Neural cell (in vitro differentiated cells): ENCODE data around the gene CDH9. TPM values are rescaled to one million over a fixed set of nuclear protein-coding genes. Genes with fewer than 3 reads are reported as not detected.

Source experiments
- H2AFZ ChIP-seq: fragments of 200-600, 300-800 bp; sonication (generic), shearing (Covaris generic); 2 replicates; pipeline ENCODE4 v1.6.0; 2014; ENCODE audit warnings: low read depth, mild to moderate bottlenecking, antibody characterized with exemption, low read length, moderate library complexity
- H3F3A ChIP-seq: fragments of 200-600 bp; shearing (Covaris generic); 2 replicates; pipeline ENCODE4 v1.6.1; 2016; ENCODE audit warnings: mild to moderate bottlenecking, moderate library complexity, mixed read lengths, antibody characterized with exemption, low read length; ENCODE audit not compliant: insufficient read depth, poor library complexity, severe bottlenecking
- H3K27ac ChIP-seq: fragments of 200-600, 300-800 bp; sonication (generic), shearing (Covaris generic); 2 replicates; pipeline ENCODE4 v1.5.1; 2014; ENCODE audit warnings: mild to moderate bottlenecking, low read length, moderate library complexity
- H3K27me3 ChIP-seq: fragments of 300-800, 200-600 bp; sonication (generic), shearing (Covaris generic); 2 replicates; pipeline ENCODE4 v1.6.0; 2014; ENCODE audit warnings: mild to moderate bottlenecking, low read depth, low read length, moderate library complexity; ENCODE audit not compliant: insufficient read depth
- H3K36me3 ChIP-seq: fragments of 300-800, 200-600 bp; sonication (generic), shearing (Covaris generic); 2 replicates; pipeline ENCODE4 v1.5.1; 2014; ENCODE audit warnings: mild to moderate bottlenecking, antibody characterized with exemption, low read length, moderate library complexity; ENCODE audit not compliant: insufficient read depth
- H3K4me2 ChIP-seq: fragments of 300-800, 200-600 bp; sonication (generic), shearing (Covaris generic); 2 replicates; pipeline ENCODE4 v1.6.0; 2014; ENCODE audit warnings: mild to moderate bottlenecking, low read length
- H3K4me3 ChIP-seq: fragments of 300-800, 200-600 bp; sonication (generic), shearing (Covaris generic); 2 replicates; pipeline ENCODE4 v1.5.1; 2014; ENCODE audit warnings: mild to moderate bottlenecking, low read length, moderate library complexity
- H3K79me2 ChIP-seq: fragments of 200-600 bp; shearing (Covaris generic); replicated peaks from 2 replicates; pipeline ENCODE4 v1.6.0; 2014; ENCODE audit warnings: mild to moderate bottlenecking, low read length, moderate library complexity; ENCODE audit not compliant: insufficient read depth
- H3K9ac ChIP-seq: fragments of 300-800, 200-600 bp; sonication (generic), shearing (Covaris generic); 2 replicates; pipeline ENCODE4 v1.6.1; 2016; ENCODE audit warnings: mild to moderate bottlenecking, low read length, mixed read lengths
- H3K9me2 ChIP-seq: fragments of 200-600 bp; shearing (Covaris generic); 2 replicates; pipeline ENCODE4 v1.6.1; 2016; ENCODE audit warnings: mild to moderate bottlenecking, low read length, mixed read lengths; ENCODE audit not compliant: insufficient read depth
- H3K9me3 ChIP-seq: fragments of 200-600, 300-800 bp; sonication (generic), shearing (Covaris generic); 2 replicates; pipeline ENCODE4 v1.6.1; 2016; ENCODE audit warnings: mild to moderate bottlenecking, mixed run types, low read length, moderate library complexity, mixed read lengths
- H4K20me1 ChIP-seq: fragments of 200-600 bp; shearing (Covaris generic); 2 replicates; pipeline ENCODE4 v1.6.1; 2016; ENCODE audit warnings: mild to moderate bottlenecking, mixed run types; ENCODE audit not compliant: insufficient read depth
- EP300 ChIP-seq: fragments of 450-650 bp; conservative IDR thresholded peaks from 2 replicates; pipeline ENCODE4 v1.6.1; 2014; ENCODE audit warnings: antibody characterized with exemption, mild to moderate bottlenecking, moderate library complexity; ENCODE audit not compliant: poor library complexity, severe bottlenecking
- EZH2 ChIP-seq: fragments of 200-600, 300-800 bp; shearing (Covaris generic), sonication (generic); IDR thresholded peaks from 2 replicates; pipeline ENCODE4 v1.6.1; 2014; ENCODE audit warnings: antibody characterized with exemption, low read length, borderline replicate concordance, mild to moderate bottlenecking; ENCODE audit not compliant: insufficient read depth, poor library complexity, severe bottlenecking
- MXI1 ChIP-seq: fragments of 450-650 bp; conservative IDR thresholded peaks from 2 replicates; pipeline ENCODE4 v1.6.1; 2014; ENCODE audit warnings: antibody characterized with exemption, mild to moderate bottlenecking; ENCODE audit not compliant: poor library complexity, severe bottlenecking
- POLR2AphosphoS5 ChIP-seq: IDR thresholded peaks from 2 replicates; pipeline ENCODE4 v1.6.1; 2012
- RAD21 ChIP-seq: fragments of 450-650 bp; conservative IDR thresholded peaks from 2 replicates; pipeline ENCODE4 v1.6.1; 2014; ENCODE audit warnings: antibody characterized with exemption, mild to moderate bottlenecking, moderate library complexity
- SMC3 ChIP-seq: fragments of 450-650 bp; conservative IDR thresholded peaks from 2 replicates; pipeline ENCODE4 v1.6.1; 2014; ENCODE audit warnings: antibody characterized with exemption, mild to moderate bottlenecking, moderate library complexity; ENCODE audit not compliant: poor library complexity
- TAF1 ChIP-seq: IDR thresholded peaks from 2 replicates; pipeline ENCODE4 v1.6.1; 2012; ENCODE audit warnings: low read depth
- polyA plus RNA-seq: library from polyadenylated mRNA; depleted of rRNA; stranded (reverse); fragments of >200 nt; gene quantifications from 2 replicates; pipeline ENCODE4 v1.2.3, GENCODE V29; 2014
- TF ChIP-seq, protein P1 (sequence below): IDR thresholded peaks from 2 replicates; pipeline ENCODE4 v1.6.1; 2012; ENCODE audit warnings: borderline replicate concordance
- TF ChIP-seq, protein P2 (sequence below): fragments of 450-650 bp; IDR thresholded peaks from 2 replicates; pipeline ENCODE4 v1.5.1; 2014; ENCODE audit warnings: antibody characterized with exemption, mild to moderate bottlenecking, moderate library complexity; ENCODE audit not compliant: poor library complexity, severe bottlenecking

Gene CDH9
- polyA plus RNA-seq, 1 donor from 2014 or later, result 1.7 TPM

DNA sequence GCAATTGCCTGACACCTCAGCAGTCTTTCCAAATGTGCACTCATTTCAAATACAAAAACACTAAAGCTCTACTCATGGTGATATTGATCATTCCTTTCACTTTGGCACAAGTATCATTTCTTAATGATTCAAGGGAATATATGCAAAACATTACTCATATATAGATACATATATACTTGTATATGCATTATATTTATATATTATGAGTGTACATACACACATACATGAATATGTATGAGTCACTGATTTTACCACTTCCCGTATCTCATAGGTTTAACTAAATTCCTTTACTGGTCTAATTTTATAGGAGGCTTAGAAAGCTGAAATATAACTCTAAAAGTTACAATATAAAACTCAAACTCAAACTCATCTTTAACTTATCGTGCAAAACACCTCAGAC, 156.5 kb downstream of the CDH9 start:
- Histone ChIP-seq H3K27me3 (no peaks in the 10 kb centered on the region), H3K36me3 (no peaks in the 10 kb centered on the region), H3K9me3 (no peaks in the 10 kb centered on the region), H3F3A (no peaks in the 10 kb centered on the region), H3K79me2 (no peaks in the 10 kb centered on the region), H3K27ac (no peak overlapping the region), H3K9me2 (no peaks in the 10 kb centered on the region), H3K4me2 (no peak overlapping the region), H4K20me1 (no peaks in the 10 kb centered on the region), H3K9ac (no peak overlapping the region), H2AFZ (no peak overlapping the region), H3K4me3 (no peak overlapping the region)
- TF ChIP-seq POLR2AphosphoS5, result no peak
- TF ChIP-seq, protein P1, sequence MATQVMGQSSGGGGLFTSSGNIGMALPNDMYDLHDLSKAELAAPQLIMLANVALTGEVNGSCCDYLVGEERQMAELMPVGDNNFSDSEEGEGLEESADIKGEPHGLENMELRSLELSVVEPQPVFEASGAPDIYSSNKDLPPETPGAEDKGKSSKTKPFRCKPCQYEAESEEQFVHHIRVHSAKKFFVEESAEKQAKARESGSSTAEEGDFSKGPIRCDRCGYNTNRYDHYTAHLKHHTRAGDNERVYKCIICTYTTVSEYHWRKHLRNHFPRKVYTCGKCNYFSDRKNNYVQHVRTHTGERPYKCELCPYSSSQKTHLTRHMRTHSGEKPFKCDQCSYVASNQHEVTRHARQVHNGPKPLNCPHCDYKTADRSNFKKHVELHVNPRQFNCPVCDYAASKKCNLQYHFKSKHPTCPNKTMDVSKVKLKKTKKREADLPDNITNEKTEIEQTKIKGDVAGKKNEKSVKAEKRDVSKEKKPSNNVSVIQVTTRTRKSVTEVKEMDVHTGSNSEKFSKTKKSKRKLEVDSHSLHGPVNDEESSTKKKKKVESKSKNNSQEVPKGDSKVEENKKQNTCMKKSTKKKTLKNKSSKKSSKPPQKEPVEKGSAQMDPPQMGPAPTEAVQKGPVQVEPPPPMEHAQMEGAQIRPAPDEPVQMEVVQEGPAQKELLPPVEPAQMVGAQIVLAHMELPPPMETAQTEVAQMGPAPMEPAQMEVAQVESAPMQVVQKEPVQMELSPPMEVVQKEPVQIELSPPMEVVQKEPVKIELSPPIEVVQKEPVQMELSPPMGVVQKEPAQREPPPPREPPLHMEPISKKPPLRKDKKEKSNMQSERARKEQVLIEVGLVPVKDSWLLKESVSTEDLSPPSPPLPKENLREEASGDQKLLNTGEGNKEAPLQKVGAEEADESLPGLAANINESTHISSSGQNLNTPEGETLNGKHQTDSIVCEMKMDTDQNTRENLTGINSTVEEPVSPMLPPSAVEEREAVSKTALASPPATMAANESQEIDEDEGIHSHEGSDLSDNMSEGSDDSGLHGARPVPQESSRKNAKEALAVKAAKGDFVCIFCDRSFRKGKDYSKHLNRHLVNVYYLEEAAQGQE, result no peak
- TF ChIP-seq TAF1, result no peak
- no peak for TF ChIP-seq RAD21
- TF ChIP-seq SMC3, result no peak
- TF ChIP-seq MXI1, result no peak
- TF ChIP-seq, protein P2, sequence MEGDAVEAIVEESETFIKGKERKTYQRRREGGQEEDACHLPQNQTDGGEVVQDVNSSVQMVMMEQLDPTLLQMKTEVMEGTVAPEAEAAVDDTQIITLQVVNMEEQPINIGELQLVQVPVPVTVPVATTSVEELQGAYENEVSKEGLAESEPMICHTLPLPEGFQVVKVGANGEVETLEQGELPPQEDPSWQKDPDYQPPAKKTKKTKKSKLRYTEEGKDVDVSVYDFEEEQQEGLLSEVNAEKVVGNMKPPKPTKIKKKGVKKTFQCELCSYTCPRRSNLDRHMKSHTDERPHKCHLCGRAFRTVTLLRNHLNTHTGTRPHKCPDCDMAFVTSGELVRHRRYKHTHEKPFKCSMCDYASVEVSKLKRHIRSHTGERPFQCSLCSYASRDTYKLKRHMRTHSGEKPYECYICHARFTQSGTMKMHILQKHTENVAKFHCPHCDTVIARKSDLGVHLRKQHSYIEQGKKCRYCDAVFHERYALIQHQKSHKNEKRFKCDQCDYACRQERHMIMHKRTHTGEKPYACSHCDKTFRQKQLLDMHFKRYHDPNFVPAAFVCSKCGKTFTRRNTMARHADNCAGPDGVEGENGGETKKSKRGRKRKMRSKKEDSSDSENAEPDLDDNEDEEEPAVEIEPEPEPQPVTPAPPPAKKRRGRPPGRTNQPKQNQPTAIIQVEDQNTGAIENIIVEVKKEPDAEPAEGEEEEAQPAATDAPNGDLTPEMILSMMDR, result no peak
- no peak for TF ChIP-seq EP300

GRCh38 chr5:26877154-26877553, 161.2 kb downstream of the CDH9 start:
- H3F3A ChIP-seq, result no peaks in the 10 kb centered on the region
- H3K9me3 ChIP-seq, result no peaks in the 10 kb centered on the region
- no peaks in the 10 kb centered on the region for H3K36me3 ChIP-seq
- H3K79me2 ChIP-seq, result no peaks in the 10 kb centered on the region
- no peaks in the 10 kb centered on the region for H3K9me2 ChIP-seq
- H3K4me3 ChIP-seq, result no peak overlapping the region
- H3K9ac ChIP-seq, result no peak overlapping the region
- H4K20me1 ChIP-seq, result no peaks in the 10 kb centered on the region
- TF ChIP-seq EP300, result no peak
- no peak for TF ChIP-seq RAD21
- TF ChIP-seq, protein P2, result no peak
- no peak for TF ChIP-seq MXI1
- no peak for TF ChIP-seq SMC3
- TF ChIP-seq, protein P1, result no peak
- TF ChIP-seq POLR2AphosphoS5, result no peak
- TF ChIP-seq EZH2, result no peak
- TF ChIP-seq TAF1, result no peak
- no peak overlapping the region for H2AFZ ChIP-seq
- H3K27ac ChIP-seq, result no peak overlapping the region
- no peak overlapping the region for H3K4me2 ChIP-seq
- no peaks in the 10 kb centered on the region for H3K27me3 ChIP-seq
